GM19043 (cell line): ENCODE measurements around the gene RAD51.

Source experiments
- ATAC-seq: cut with Tn5 transposase; IDR thresholded peaks from one replicate; pipeline ENCODE4 v1.9.1; 2021; ENCODE audit warnings: low read depth; ENCODE audit not compliant: unreplicated experiment

The RAD51 gene

DNA sequence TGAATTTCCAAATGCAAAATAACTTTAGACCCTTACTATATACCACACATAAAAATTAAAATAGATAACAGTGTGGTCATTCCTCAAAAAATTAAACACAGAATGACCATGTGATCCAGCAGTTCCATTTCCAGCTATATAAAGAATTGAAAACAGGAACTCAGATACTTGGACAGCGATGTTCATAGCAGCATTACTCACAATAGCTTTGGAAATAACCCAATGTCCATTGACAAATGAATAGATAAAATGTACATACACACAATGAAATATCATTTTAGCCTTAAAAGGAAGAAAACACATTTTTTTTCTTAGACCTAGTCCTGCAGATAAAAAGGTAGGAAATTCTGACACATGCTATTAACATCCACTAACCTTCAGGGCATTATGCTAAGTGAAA is 26.7 kb downstream of the RAD51 start:
- no peak for ATAC-seq

DNA sequence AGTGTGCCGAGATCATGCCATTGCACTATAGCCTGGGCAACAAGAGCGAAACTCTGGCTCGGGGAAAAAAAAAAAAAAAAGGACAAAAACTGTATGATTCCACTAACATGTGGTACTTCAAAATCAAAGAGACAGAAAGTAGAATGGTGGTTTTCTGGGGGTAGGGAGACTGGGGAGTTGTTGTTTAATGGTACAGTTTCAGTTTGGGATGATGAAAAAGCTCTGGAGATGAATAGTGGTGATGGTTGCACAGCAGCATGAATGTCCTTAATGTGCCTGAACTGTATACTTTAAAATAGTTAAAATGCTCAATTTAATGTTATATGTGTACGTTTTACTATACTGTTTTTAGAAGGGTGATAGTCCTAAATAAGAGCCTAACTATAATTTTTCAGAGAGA is 27.4 kb downstream of the RAD51 start:
- ATAC-seq: no peak

DNA sequence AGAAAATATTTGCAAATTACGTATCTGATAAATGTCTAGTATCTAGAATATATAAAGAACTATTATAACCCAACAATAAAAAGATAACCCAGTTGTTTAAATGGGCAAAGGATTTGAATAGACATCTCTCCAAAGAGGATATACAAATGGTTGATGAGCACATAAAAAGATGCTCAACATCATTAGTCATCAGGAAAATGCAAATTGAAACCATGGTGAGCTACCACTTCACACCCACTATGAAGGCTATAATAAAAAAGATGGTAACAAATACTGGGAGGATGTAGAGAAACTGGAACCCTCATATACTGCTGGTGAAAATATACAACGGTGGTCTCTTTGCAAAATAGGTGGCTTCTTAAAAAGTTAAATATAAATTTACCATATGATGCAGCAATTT is 28.0 kb downstream of the RAD51 start:
- ATAC-seq: no peak

DNA sequence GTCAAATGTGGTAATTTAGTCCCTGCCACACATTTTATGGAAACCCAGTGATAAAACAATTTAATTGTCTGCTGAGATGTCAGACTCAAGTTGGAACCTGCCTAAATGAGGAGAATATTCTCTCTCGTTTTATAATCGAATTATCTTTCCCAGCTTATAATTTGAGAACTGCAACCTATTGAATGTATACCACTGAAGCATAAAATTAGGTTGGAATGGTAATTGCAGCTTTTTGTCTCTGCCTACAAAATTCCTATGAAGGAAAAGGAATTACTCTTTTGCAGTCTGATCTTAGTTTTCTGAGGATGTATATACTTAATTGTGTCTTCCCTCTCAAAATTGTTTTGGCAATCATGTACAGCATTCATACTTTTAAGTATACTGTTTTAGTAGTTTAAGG is 28.9 kb downstream of the RAD51 start:
- ATAC-seq: no peak

DNA sequence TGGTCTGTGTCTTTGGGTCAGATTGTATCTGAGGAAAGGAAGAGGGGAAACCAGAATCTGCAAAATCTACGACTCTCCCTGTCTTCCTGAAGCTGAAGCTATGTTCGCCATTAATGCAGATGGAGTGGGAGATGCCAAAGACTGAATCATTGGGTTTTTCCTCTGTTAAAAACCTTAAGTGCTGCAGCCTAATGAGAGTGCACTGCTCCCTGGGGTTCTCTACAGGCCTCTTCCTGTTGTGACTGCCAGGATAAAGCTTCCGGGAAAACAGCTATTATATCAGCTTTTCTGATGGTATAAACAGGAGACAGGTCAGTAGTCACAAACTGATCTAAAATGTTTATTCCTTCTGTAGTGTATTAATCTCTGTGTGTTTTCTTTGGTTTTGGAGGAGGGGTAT is 36.1 kb downstream of the RAD51 start:
- ATAC-seq: no peak

DNA sequence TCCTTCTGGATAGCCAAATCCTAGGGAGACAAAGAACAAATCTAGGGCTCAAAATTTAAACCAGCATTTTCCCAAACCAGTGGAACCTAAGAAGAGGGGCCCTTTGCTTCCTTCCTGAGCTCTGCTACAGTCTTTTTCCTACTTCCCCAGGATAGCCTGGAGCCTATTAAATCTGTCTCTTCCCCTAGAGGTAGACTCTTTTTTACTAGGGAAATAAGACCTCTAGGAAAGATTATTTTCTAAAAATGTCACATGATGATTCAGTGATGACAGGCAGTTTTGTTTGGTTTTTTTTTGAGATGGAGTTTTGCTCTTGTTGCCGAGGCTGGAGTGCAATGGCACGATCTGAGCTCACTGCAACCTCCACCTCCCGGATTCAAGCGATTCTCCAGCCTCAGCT is 41.6 kb downstream of the RAD51 start:
- no peak for ATAC-seq

DNA sequence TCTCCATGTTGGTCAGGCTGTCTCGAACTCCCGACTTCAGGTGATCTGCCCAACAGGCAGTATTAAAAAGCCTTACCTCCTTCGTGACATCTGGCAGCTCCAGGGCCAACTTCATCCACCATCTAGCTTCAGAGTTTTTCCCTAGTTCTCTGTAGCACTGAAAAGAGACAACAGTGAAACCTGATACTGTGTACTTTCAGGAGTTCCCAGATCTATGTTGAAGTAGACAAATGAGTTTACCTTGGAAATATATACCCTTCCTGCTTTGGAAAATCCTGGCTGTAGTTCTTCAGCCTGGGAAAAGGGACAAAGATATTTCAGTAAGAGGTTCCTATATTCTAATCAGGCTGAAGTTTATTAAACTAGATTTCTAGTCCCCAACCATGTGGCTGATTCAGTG is 42.1 kb downstream of the RAD51 start:
- ATAC-seq: no peak

DNA sequence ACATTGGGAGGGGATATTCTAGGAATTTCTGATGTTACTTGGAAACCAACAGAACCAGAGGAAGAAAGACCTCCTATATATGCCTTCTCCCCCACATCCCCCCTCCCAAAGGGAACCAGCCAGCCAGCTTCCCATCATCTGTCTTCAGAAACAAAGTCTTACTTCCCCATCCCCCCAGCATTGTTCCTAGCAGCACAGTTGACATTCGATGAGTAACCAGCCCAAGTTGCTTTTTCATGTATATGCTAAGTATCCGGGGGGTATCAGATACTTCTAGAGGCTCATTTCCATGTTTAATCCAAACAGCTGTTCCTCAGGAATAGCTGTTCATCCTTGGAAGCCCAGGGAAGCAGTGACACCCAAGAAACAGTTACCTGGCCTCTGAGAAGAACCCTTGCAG is 44.1 kb downstream of the RAD51 start:
- no peak for ATAC-seq

DNA sequence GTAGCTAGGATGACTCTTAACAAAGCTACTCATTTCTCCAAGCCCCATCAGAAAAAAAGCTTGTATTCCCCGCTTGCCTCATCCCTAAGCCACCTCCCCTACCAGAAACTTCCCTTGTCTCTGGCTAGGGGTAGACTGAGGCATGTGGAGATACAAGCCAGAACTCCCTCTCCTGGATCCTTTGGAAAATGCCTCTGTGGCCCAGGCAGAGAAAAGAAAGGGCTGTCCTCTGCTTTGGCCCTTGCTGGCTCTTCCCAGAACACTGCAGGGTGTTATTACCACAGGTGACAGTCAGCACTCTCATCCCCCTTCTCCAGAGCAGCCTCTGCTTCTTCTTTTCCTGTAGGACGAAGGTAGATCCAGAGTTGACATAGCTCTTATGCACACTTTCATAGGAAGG is 44.9 kb downstream of the RAD51 start:
- no peak for ATAC-seq

DNA sequence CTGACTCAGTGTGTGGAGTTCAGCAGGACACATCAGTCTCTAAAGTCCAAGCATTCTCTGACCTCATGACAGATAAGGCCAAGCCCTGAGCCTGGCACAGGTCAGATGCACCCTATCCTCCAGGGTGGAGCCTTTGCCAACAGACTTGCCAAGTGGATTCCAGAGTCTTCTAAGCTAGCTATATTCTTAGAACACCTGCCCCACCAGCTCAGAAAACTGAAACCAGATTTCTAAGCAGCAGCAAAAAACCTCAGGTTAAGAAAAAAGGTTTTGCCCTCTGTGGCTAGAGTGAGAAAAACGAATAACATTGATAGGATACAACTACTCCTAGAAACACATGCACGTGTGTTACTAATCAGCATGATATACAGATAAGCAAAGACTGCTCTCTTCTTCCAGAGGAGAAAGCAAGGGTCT is 48.5 kb downstream of the RAD51 start:
- ATAC-seq: no peak

DNA sequence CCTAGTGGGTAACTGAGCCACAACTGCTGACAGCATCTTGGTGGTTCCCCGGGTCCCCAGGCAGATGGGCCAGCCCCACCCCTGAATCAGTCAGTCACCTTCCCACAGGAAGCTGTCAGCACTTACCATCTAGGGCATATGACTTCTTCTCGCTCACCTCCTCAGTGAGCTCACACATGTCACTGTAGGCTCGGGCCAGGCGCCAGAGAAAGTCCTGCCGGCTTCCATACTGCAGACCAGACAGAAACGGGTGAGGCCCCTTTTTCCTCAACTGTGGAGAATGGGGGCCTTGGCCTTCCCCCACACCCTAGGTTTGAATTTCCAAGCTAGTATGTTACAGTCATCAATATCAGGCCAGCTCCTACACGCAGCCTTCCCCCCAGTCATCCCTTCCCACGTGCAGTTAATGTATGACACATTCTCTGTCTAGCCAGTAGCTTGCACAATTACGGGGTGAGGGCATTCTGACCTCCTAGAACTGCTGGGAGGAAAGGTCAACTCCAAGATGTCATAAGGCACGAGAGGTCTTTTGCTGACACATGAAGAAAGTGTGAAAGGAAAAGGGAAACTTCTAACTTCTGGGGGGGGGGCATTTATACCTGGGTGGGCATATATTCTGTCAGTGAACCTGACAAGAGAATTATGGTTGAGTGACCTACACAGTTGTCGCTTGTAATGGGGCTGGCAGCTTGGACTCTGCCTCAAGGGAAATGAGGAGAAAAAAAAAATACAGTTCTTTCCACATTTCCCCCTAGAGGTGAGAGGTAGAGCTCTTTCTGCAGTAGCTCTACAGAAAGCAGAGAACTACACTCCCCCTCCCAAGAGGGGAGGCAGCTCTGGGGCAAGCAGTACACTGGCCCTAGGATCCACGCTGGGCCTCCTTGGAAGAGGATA is 49.2 kb downstream of the RAD51 start:
- ATAC-seq: no peak

DNA sequence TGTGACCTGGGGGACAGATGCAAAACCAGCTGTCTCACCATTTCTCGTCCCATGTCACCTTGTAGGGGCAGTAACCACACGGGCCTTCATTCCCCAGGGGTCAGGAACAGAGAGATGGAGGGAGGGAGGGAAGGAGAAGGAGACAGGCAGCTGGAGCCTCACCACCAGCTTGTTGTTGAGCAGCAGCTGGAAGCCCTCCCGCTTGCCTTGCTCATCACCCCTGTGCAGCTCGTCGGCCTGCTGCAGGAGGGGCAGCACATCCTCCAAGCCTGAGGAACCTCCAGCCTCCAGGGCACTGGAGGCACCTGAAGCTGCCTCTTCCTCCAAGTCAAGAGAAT is 49.8 kb downstream of the RAD51 start:
- no peak for ATAC-seq

DNA sequence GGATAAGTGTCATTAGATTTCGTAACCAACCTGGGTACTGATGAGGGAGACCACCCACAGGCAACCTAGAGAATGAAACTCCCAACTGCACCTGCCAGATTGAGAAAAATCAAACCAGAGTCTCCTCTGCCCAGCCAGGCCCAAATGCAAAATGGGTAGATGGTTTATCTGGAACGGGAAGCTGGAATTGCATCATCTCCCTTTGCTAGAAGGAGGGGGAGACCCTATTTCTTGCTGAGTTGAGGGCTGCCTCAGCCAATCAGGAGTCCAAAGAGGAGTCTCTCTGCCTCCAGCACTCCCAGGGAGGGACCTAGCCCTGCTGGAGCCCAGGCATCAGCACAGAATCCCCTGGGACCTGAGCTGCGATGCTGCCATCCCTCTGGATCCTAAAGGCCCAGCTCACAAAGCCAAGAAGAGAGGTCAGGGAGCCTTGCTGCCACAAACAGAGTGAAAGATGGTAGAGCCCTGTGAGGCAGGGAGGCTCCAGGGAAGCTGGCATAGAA is 52.0 kb downstream of the RAD51 start:
- ATAC-seq: no peak

DNA sequence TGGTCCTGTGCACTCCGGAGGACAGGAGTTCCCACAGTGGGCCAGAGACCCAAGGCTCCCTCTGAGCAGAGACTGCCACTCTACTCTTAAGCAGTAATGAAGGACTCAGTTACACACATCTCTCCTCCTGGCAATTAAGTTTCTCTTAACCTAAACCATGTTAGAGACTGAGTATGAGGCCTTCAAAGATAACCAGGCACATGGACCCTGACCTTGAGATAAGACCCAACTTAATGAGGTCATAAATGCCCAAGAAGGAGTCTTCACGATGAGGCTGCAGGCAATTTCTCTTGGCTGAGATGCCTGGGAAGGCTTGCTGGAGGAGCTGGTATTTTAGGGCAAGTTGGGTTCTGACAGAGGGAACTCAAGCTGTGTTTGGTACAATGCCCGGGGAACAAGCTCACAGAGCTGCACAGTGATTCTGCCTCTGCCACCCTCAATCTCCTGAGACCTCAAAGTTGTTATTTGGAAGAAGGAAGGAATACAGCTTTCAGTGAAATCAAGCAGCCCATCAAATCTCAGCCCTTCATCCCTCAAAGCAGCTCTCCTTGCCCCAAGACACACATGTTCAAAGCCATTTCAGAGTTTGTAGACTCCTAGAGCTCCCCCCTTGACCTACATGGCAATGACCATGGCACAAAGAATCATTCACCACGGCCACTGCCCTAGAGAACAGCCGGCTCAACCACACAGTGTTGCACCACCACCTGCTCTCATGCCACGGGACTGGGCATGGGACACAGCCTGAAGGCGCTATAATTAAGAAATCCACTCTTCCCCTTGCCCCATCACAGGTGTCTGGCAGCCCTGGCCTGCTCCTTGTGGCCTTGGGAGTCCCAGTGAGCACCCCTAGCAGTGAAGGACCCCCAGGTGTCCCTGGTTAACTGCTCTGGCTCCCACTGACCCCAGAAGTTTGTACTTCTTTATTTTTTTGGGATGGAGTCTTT is 53.0 kb downstream of the RAD51 start:
- ATAC-seq: no peak

DNA sequence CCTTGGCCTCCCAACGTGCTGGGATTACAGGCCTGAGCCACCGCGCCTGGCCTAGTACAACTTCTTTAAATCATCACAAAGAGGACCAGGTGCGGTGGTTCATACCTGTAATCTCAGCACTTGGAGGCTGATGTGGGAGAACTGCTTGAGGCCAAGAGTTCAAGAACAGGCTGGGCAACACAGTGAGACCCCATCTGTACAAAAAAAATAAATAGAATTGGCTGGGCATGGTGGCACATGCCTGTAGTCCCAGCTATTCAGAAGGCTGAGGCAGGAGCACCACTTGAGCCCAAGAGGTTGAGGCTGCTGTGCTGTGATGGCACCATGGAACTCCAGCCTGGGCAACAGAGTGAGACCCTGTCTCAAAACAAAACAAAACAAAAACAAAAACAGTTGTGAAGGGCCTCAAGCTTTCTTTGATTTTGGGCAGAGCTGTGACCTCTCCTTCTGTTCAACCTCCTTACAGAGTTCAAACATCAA is 54.2 kb downstream of the RAD51 start:
- no peak for ATAC-seq

DNA sequence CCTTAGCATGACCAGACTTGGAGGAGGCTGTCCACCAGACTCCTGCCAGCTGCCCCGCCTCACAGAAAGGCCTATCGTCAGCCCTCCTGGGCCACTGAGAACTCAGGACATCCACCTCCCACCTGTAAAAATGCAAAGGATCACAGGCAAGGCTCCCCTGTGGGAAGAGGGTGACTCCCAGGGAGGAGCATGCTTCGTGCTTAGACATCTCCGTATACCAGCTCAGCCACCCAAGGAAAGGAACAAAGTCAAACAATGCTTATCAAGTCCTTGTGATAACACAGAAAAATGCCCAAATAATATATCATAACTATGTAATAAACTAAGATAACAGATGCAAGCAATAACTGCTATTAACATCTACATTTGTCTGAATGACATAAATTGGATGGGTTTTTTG is 55.9 kb downstream of the RAD51 start:
- ATAC-seq: no peak

DNA sequence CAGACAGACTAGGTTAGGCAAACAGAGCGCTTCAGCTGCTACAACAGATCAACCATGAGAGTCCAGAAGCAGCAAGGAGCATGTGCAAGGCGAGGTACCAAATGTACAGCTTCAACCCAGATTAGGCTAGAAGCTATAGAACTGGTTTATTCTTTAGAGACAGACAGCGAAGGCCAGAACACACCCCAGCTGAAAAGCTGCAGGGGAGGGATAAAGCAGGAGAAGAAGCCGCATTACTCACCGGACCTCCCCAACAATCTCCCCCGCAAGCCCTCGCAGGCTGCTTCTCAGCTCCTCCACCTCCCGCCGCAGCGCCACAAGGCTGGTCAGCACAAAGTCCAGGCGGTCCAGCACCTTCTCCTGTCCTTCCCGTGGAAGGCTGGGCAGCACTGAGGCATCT is 56.8 kb downstream of the RAD51 start:
- no peak for ATAC-seq

DNA sequence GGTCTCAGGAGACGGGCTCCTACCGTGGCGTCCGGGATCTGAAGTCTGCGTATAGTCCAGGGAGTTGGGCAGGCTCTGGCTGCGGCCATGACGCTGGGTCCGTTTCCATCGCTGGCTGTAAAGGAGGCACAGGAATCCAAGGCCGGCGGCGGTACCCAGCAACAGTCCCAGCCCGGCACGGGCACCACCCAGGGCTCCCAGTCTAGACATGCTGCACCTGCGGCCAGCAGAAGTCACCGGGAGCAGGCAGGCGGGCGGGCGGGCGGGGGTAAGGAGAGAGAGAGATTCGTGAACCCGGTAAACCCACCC is 59.6 kb downstream of the RAD51 start:
- no peak for ATAC-seq

DNA sequence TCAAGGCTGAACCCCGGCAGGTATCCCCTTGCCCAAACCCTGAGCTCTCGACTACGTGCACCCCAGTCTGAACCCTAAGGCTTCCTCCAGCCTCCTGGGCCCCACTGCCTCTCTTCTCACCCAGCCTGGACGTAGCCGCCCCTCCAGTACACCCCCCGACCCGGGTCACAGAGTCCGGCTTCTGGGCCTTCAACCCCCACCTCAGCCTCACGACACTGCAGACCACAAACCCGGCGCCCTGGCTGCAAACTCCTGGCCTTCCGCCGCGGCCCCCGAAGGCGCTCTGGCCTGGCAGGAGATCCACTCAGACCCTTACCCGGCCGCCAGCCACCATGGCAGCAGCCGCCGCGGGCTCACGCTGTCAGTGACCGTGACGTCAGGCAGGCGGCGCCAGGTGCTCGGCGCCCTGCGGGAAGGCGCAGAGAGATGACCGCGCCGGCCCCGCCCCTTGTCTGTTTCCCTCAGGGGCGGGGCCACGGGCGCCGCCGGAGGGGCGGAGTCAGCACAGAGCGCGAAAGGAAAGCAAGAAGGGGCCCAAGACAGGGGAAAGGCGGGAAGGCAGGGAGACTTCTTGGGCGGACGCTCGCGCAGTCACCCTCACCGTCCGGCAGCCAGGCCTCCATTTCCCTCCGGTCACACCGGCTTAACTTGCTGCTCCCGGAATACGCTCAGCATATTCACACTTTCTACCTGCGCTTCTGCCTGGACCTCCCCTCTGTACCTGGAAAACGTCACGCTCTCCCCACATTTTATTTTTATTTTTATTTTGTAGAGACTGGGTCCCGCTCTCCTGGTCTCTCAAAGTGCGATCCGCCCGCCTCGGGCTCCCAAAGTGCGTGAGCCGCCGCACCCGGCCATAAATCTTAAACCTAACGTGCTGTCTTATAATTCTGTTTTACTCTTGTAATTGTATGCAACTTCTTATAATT is 60.2 kb downstream of the RAD51 start, which contains the start of gene RMDN3:
Gene RMDN3, minus strand, starts transcription at position 372 of the 929 bp plus-strand sequence. CDS start 471 bp downstream, outside the sequence.
- peak; percentile 73 for ATAC-seq

DNA sequence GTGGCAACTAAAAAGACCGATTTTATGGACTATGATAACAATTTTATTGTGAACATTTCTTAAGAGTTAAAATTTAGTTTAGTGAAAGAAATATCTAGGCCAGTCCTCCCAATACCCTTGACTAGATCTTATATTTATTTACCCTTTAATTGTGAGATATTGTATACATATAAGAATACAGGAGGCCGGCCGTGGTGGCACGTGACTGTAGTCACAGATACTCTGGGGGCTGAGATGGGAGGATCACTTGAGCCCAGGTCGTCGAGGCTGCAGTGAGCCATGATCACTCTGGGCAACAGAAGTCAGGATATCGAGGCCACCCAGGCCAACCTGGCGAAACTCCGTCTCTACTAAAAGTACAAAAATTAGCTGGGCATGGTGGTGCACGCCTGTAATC is 60.8 kb downstream of the RAD51 start:
- ATAC-seq: no peak
